ENCODE measurements around the gene MFGE8. TPM values are rescaled to one million over a fixed set of nuclear protein-coding genes. Genes with fewer than 3 reads are reported as not detected.

Gene MFGE8
- total and polyA plus RNA-seq, 8 donors = 6.1 to 34.5 (median 23.8) TPM

GRCh38 chr15:88894348-88894818 is 18.8 kb downstream of the MFGE8 start:
- 2 to 3% methylated on average over 23 of the region's 23 CpGs for WGBS, 2 donors
- no peaks in the 10 kb centered on the region for H3K36me3 ChIP-seq
- FAIRE-seq (no peak), DNase-seq (peak; percentile 44 to 86 (median 62)), ATAC-seq (peak; percentile 71 to 77 (median 73))
- peaks cover 0 to 7% (median 0%) of the 10 kb centered on the region in 3 donors for H3K4me1 ChIP-seq
- peak; percentile 39 to 53 (median 44) for TF ChIP-seq CTCF (IDR thresholded peaks at IDR 0.05)
- intact Hi-C loops (cut with DNase I) = no loop called here
- H3K4me3 ChIP-seq = peak overlapping the region in 2 of 4 donors; percentile 20 to 51
- H3K9me3 ChIP-seq = no peaks in the 10 kb centered on the region
- H3K27me3 ChIP-seq = peaks cover 0 to 7% (median 2%) of the 10 kb centered on the region in 4 donors
- no peak overlapping the region for H3K27ac ChIP-seq

- H3K36me3 ChIP-seq = no peaks in the 10 kb centered on the region
- H3K4me1 ChIP-seq = peaks cover 0 to 7% (median 0%) of the 10 kb centered on the region in 3 donors
- DNase-seq (no peak), FAIRE-seq (no peak), ATAC-seq (no peak)
- H3K4me3 ChIP-seq = no peak overlapping the region
- TF ChIP-seq CTCF (IDR thresholded peaks at IDR 0.05) = no peak
- peaks cover 0 to 7% (median 2%) of the 10 kb centered on the region in 4 donors for H3K27me3 ChIP-seq
- WGBS, 2 donors = 59 to 73% methylated on average over 7 of the region's 7 CpGs
- intact Hi-C loops (cut with DNase I) = no loop called here
- no peak overlapping the region for H3K27ac ChIP-seq
- H3K9me3 ChIP-seq = no peaks in the 10 kb centered on the region
These were observed 21.5 kb downstream of the MFGE8 start for GRCh38 chr15:88891540-88892254.

GRCh38 chr15:88890495-88890894 is 22.7 kb downstream of the MFGE8 start:
- intact Hi-C loops (cut with DNase I) = no loop called here
- Histone ChIP-seq H3K36me3 (no peaks in the 10 kb centered on the region), H3K27me3 (peaks cover 0 to 7% (median 2%) of the 10 kb centered on the region in 4 donors), H3K4me1 (peaks cover 0 to 7% (median 0%) of the 10 kb centered on the region in 3 donors), H3K9me3 (no peaks in the 10 kb centered on the region), H3K4me3 (no peak overlapping the region), H3K27ac (no peak overlapping the region)
- no peak for TF ChIP-seq CTCF (IDR thresholded peaks at IDR 0.05)
- 52 to 81% methylated on average over 4 of the region's 4 CpGs for WGBS, 2 donors
- FAIRE-seq (no peak), ATAC-seq (no peak), DNase-seq (no peak)

GRCh38 chr15:88888719-88889118 is 24.5 kb downstream of the MFGE8 start:
- intact Hi-C loops (cut with DNase I) = no loop called here
- DNase-seq (no peak), FAIRE-seq (no peak), ATAC-seq (no peak)
- no peak overlapping the region for H3K27ac ChIP-seq
- H3K27me3 ChIP-seq = peaks cover 0 to 4% (median 0%) of the 10 kb centered on the region in 4 donors
- H3K9me3 ChIP-seq = no peaks in the 10 kb centered on the region
- 58 to 79% methylated on average over 5 of the region's 5 CpGs for WGBS, 2 donors
- H3K4me1 ChIP-seq = no peaks in the 10 kb centered on the region
- H3K36me3 ChIP-seq = no peaks in the 10 kb centered on the region
- TF ChIP-seq CTCF (IDR thresholded peaks at IDR 0.05) = no peak
- no peak overlapping the region for H3K4me3 ChIP-seq

- Histone ChIP-seq H3K27me3 (peaks cover 0 to 4% (median 0%) of the 10 kb centered on the region in 4 donors), H3K4me1 (no peaks in the 10 kb centered on the region), H3K27ac (no peak overlapping the region), H3K4me3 (no peak overlapping the region), H3K9me3 (no peaks in the 10 kb centered on the region), H3K36me3 (no peaks in the 10 kb centered on the region)
- intact Hi-C loops (cut with DNase I) = no loop called here
- ATAC-seq (no peak), FAIRE-seq (no peak), DNase-seq (no peak)
- 75 to 86% methylated on average over 18 of the region's 18 CpGs for WGBS, 2 donors
- no peak for TF ChIP-seq CTCF (IDR thresholded peaks at IDR 0.05)
These were observed 26.1 kb downstream of the MFGE8 start for GRCh38 chr15:88887068-88887580.

Data from pancreas (tissue), 10 donors.